Measurements from ENCODE around the gene SYT14. TPM values are rescaled to one million over a fixed set of nuclear protein-coding genes. Genes with fewer than 3 reads are reported as not detected.

Gene SYT14
- total RNA-seq, 6 experiments from 2014 or later: 7.6 to 10.6 (median 8.5) TPM

DNA sequence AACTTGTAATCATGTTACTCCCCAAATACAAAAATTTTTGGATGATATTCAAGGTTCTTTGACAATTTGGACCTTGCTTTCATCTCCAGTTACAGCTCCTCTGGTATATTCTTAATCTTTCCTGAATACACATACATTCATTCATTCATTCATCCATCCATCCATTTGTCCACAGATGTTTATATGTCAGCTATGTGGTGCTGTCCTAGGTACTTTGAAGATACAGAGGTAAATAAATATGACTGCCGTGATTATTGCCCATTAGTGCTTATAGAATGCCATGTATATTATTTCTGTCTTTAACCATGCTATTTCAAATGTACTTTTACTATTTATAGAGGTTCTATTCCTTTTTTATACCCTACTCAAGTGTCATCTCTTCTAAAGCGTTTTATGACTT lies 72.1 kb downstream of the SYT14 start:
- H3K4me3 Mint-ChIP-seq: no peak overlapping the region
- TF ChIP-seq CTCF (IDR thresholded peaks at IDR 0.05): no peak
- no peak for DNase-seq
- no peaks in the 10 kb centered on the region for H3K9me3 Mint-ChIP-seq
- no peaks in the 10 kb centered on the region for H3K36me3 Mint-ChIP-seq (ENCODE audit: low read depth)
- H3K27ac Mint-ChIP-seq: no peak overlapping the region
- H3K27me3 Mint-ChIP-seq (ENCODE audit: insufficient read depth): no peaks in the 10 kb centered on the region
- H3K4me1 Mint-ChIP-seq (ENCODE audit: low read depth): no peaks in the 10 kb centered on the region

- Mint-ChIP-seq H3K27ac (no peak overlapping the region), H3K9me3 (no peaks in the 10 kb centered on the region), H3K36me3 (ENCODE audit: low read depth) (no peaks in the 10 kb centered on the region), H3K4me3 (no peak overlapping the region), H3K4me1 (ENCODE audit: low read depth) (no peaks in the 10 kb centered on the region; the same call in 1 of the 2 replicates), H3K27me3 (ENCODE audit: insufficient read depth) (no peaks in the 10 kb centered on the region)
- TF ChIP-seq CTCF (IDR thresholded peaks at IDR 0.05): no peak
- no peak for DNase-seq
Observed at GRCh38 chr1:210021145-210021860, 83.3 kb downstream of the SYT14 start.

- Mint-ChIP-seq H3K36me3 (ENCODE audit: low read depth) (no peaks in the 10 kb centered on the region), H3K9me3 (no peaks in the 10 kb centered on the region), H3K27me3 (ENCODE audit: insufficient read depth) (no peaks in the 10 kb centered on the region), H3K27ac (no peak overlapping the region), H3K4me3 (no peak overlapping the region), H3K4me1 (ENCODE audit: low read depth) (no peaks in the 10 kb centered on the region; the same call in 1 of the 2 replicates)
- no peak for DNase-seq
- TF ChIP-seq CTCF (IDR thresholded peaks at IDR 0.05): no peak
Observed at GRCh38 chr1:210022044-210022443, 84.0 kb downstream of the SYT14 start.

DNA sequence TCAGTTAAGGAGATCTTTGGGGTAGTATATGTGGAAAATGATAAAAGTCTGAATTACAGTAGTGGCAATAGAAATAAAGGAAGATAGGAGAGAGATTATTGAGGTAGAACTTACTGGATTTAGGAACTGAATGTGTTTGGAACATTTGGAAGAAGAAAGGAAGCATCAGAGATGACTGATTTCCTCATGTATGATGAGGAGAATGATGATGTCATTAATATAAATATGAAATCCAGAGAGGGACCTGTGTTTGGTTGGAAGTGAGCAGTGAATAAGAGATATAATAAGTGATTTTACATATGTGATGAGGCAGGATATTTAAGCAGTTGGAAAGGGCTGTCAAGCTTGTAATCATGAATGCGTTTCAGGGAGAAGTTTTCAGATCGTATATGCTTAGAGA lies 86.3 kb downstream of the SYT14 start:
- TF ChIP-seq CTCF (IDR thresholded peaks at IDR 0.05): no peak
- Mint-ChIP-seq H3K4me1 (ENCODE audit: low read depth) (no peaks in the 10 kb centered on the region; the same call in 1 of the 2 replicates), H3K27ac (no peak overlapping the region), H3K4me3 (no peak overlapping the region), H3K36me3 (ENCODE audit: low read depth) (no peaks in the 10 kb centered on the region), H3K9me3 (no peaks in the 10 kb centered on the region), H3K27me3 (ENCODE audit: insufficient read depth) (no peaks in the 10 kb centered on the region)
- no peak for DNase-seq

GRCh38 chr1:210024996-210025395 lies 87.0 kb downstream of the SYT14 start:
- no peak overlapping the region for H3K27ac Mint-ChIP-seq

More at GRCh38 chr1:210024996-210025395, 87.0 kb downstream of the SYT14 start:
- Mint-ChIP-seq H3K4me3 (no peak overlapping the region), H3K27me3 (ENCODE audit: insufficient read depth) (no peaks in the 10 kb centered on the region), H3K36me3 (ENCODE audit: low read depth) (no peaks in the 10 kb centered on the region; the same call in 1 of the 2 replicates), H3K9me3 (no peaks in the 10 kb centered on the region), H3K4me1 (ENCODE audit: low read depth) (no peaks in the 10 kb centered on the region; the same call in 1 of the 2 replicates)
- no peak for DNase-seq
- TF ChIP-seq CTCF (IDR thresholded peaks at IDR 0.05): no peak
